T-helper 2 cell treated with Interferon-gamma antibody and Interleukin-4, amounts not matched to agents 5 μg/mL and 100 μg/mL, for 36 hours (primary cell): ENCODE results near the gene LRRFIP1.
A peak's percentile ranks its signal among the peaks of the same experiment; 100 is the strongest.

Source experiments
- DNase-seq: peaks from one replicate; pipeline ENCODE4 v3.0.0; 2021; ENCODE audit warnings: low spot score
- H3K27ac Mint-ChIP-seq: one replicate; pipeline ENCODE4 v1.8.0; 2021; ENCODE audit warnings: mild to moderate bottlenecking, mixed read lengths
- H3K27me3 Mint-ChIP-seq: one replicate; pipeline ENCODE4 v1.8.0; 2021; ENCODE audit warnings: low read depth, mixed read lengths
- H3K36me3 Mint-ChIP-seq: one replicate; pipeline ENCODE4 v1.8.0; 2021; ENCODE audit warnings: low read depth, mixed read lengths
- H3K4me1 Mint-ChIP-seq: one replicate; pipeline ENCODE4 v1.8.0; 2021; ENCODE audit warnings: low read depth, mixed read lengths
- H3K4me3 Mint-ChIP-seq: one replicate; pipeline ENCODE4 v1.8.0; 2022; ENCODE audit warnings: mild to moderate bottlenecking, moderate library complexity, mixed read lengths
- H3K9me3 Mint-ChIP-seq: one replicate; pipeline ENCODE4 v1.8.0; 2021; ENCODE audit warnings: mixed read lengths

The LRRFIP1 gene

GRCh38 chr2:237706257-237706656 is 78.9 kb downstream of the LRRFIP1 start:
- no peak overlapping the region for H3K4me3 Mint-ChIP-seq
- DNase-seq: no peak
- peaks cover 37% of the 10 kb centered on the region for H3K36me3 Mint-ChIP-seq
- H3K27ac Mint-ChIP-seq: peak overlapping the region; percentile 43
- H3K4me1 Mint-ChIP-seq: peaks cover 56% of the 10 kb centered on the region
- H3K27me3 Mint-ChIP-seq: no peaks in the 10 kb centered on the region
- no peaks in the 10 kb centered on the region for H3K9me3 Mint-ChIP-seq

GRCh38 chr2:237708065-237708398 is 80.6 kb downstream of the LRRFIP1 start:
- no peaks in the 10 kb centered on the region for H3K27me3 Mint-ChIP-seq
- H3K4me1 Mint-ChIP-seq: peaks cover 43% of the 10 kb centered on the region
- DNase-seq: no peak
- no peaks in the 10 kb centered on the region for H3K9me3 Mint-ChIP-seq
- peaks cover 46% of the 10 kb centered on the region for H3K36me3 Mint-ChIP-seq
- no peak overlapping the region for H3K4me3 Mint-ChIP-seq
- no peak overlapping the region for H3K27ac Mint-ChIP-seq

DNA sequence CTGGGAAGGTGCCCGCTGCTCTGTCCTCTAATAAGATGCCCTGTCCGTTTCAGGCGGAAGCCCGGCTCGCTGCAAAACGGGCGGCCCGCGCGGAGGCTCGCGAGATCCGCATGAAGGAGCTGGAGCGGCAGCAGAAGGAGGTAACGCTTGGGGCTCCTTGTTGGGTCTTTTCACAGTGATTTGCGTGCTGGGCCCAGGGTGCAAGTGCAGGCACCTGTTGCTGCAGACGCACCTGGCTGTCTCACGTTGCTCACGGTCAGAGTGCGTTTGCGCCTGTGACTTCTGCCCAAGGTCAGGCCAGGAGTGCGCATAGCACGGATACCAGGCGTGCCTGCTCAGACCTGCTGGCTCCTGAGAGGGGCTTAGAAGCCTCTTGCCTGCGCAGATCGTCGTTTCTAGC is 81.1 kb downstream of the LRRFIP1 start:
- H3K27ac Mint-ChIP-seq: no peak overlapping the region
- no peak overlapping the region for H3K4me3 Mint-ChIP-seq
- peaks cover 47% of the 10 kb centered on the region for H3K36me3 Mint-ChIP-seq
- no peaks in the 10 kb centered on the region for H3K27me3 Mint-ChIP-seq
- no peak for DNase-seq
- no peaks in the 10 kb centered on the region for H3K9me3 Mint-ChIP-seq
- H3K4me1 Mint-ChIP-seq: peaks cover 43% of the 10 kb centered on the region

DNA sequence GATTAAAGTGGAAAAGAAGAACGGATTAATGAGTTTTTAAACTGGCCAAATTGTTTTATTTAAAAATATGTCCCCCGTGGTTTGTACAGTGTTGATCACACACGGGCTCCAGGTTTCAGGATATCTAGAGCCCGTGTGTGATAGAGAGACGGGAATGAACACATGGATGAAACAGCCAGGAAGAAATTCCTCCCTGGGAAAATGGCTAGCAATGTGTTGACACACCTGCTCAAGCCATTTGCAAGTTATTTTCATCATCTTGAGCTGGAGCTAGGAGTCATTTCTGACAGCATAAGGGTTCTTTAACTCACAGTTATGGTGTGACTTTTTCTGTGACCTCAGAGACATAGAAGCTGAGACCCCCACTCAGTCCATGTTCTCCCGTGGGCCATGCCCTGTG is 81.6 kb downstream of the LRRFIP1 start:
- H3K27me3 Mint-ChIP-seq: no peaks in the 10 kb centered on the region
- H3K36me3 Mint-ChIP-seq: peaks cover 44% of the 10 kb centered on the region
- peaks cover 39% of the 10 kb centered on the region for H3K4me1 Mint-ChIP-seq
- no peak for DNase-seq
- H3K4me3 Mint-ChIP-seq: no peak overlapping the region
- no peaks in the 10 kb centered on the region for H3K9me3 Mint-ChIP-seq
- no peak overlapping the region for H3K27ac Mint-ChIP-seq

DNA sequence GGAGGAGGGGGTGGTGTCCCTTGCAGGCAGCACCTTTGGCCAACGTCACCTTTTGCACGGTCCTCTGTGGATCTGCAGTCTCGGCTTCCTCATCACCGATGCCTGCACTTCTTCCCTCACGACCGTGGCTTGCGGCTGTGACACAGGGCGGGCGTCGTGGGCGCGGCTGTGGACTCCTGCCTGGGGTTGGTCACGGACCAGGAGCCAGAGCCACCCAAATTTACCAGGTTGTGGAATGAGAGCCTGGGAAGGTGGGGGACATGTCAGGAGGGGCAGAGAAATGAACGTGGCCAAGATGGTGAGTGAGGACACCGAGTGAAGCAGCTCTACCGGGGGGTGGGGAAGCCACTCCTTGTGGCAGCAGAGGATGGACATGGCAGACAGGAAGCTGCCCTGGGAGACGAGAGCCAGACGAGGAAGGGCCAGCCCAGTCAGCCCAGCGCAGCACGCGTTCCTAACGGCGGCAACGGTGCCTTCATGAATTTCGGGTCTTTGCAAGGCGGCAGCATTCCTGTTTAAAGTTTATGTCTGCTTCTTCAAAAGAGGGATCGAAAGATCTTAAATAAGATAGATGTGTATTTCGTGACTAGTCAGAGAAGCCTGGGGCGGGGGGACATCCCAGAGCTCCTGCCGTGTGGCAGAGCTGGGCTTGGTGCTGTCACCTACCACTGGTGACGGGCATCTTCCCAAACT is 84.2 kb downstream of the LRRFIP1 start:
- Mint-ChIP-seq H3K4me3 (no peak overlapping the region), H3K4me1 (peaks cover 37% of the 10 kb centered on the region), H3K27ac (no peak overlapping the region), H3K36me3 (peaks cover 33% of the 10 kb centered on the region), H3K9me3 (no peaks in the 10 kb centered on the region), H3K27me3 (no peaks in the 10 kb centered on the region)
- no peak for DNase-seq

DNA sequence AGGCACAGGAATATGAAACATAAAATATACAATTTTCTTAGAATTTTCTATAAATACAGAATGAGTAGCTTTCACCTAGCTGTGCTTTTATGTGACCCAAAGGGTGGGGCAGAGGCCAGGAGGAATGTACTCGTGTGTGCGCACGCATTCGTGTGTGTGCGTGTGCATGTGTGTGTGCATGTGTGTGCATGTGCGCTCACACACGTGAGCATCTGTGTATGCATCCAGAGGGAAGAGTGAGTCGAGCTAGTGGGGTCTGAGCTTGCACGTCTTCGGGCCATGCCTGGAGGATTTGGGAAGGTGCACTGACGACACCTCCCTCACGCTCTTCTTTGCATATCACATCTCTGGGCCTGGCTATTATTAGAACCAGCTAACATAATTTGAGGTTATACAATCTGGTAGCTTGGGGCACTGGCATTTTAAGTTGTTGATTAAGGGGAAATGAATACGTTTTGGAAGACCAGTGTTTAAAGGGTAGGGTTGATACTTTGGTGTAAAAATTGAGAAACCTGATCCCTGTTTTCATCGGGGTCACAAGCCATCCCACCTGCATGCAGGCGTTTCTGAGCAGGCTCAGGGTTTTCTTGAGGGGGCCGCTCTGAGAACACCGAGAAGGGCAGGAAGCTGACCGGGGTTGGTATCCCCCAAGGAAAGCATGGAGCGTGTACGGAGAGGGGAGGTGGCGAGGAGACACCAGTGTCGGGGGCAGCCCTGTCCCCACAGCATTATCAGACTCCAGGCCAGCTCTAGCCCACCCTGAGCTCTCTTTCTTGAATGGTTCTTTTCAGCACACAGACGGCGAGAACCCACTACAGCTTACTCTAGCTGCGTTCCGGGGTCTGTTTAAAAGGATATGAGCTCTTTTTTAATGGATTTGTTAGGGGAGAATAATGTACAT is 85.3 kb downstream of the LRRFIP1 start:
- Mint-ChIP-seq H3K4me3 (no peak overlapping the region), H3K9me3 (no peaks in the 10 kb centered on the region), H3K4me1 (peaks cover 27% of the 10 kb centered on the region), H3K27me3 (no peaks in the 10 kb centered on the region), H3K36me3 (peaks cover 34% of the 10 kb centered on the region), H3K27ac (no peak overlapping the region)
- DNase-seq: no peak

- Mint-ChIP-seq H3K27ac (no peak overlapping the region), H3K36me3 (peaks cover 23% of the 10 kb centered on the region), H3K4me1 (peaks cover 32% of the 10 kb centered on the region), H3K27me3 (no peaks in the 10 kb centered on the region), H3K9me3 (no peaks in the 10 kb centered on the region), H3K4me3 (no peak overlapping the region)
- no peak for DNase-seq
These were observed 87.5 kb downstream of the LRRFIP1 start for GRCh38 chr2:237714690-237715458.

DNA sequence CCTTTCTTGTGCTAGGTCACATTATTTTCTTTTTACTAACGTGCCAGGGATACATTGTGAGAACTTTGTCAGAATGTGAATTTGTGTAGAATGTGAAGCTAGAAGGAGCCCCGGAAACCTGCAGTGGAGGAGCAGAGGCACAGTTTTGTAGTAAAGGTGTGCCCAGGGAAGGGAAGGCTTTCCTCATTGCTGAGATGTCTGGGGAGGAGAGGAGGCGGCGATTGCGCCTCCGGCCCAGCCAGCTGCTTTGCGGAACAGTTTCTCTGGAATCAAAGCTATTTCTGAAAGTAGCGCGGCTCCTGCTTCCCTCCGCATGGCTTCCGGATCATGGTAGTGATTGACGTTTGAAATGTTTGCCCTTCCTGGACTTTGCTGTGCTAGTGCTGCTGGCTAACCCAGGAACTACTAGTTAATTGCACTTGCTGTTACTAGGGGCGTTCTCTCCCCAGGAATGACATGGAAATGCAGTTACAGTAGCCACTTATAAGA is 88.1 kb downstream of the LRRFIP1 start:
- Mint-ChIP-seq H3K27me3 (no peaks in the 10 kb centered on the region), H3K27ac (no peak overlapping the region), H3K4me3 (no peak overlapping the region), H3K9me3 (no peaks in the 10 kb centered on the region), H3K36me3 (peaks cover 23% of the 10 kb centered on the region), H3K4me1 (peaks cover 32% of the 10 kb centered on the region)
- no peak for DNase-seq

DNA sequence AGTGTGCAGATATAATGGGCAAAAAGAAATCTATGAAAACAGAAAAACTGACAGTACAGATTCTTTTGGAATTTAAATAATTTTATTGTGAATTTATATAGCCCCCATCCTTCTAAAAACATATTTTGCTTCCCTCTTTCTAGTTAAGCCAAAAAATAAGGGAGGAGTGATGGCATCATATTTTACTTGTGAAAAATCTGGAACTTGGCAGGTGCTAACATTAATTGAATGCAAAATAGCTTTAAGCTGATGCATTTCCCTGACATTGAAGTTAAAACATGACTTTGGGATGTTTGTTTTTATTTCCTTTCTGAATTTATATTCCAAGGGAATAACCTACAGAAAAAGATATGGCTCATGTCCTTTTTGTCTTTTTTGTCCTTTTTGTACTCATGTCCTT is 88.6 kb downstream of the LRRFIP1 start:
- Mint-ChIP-seq H3K27me3 (no peaks in the 10 kb centered on the region), H3K4me3 (no peak overlapping the region), H3K4me1 (peaks cover 32% of the 10 kb centered on the region), H3K36me3 (peaks cover 23% of the 10 kb centered on the region), H3K9me3 (no peaks in the 10 kb centered on the region), H3K27ac (no peak overlapping the region)
- DNase-seq: no peak

DNA sequence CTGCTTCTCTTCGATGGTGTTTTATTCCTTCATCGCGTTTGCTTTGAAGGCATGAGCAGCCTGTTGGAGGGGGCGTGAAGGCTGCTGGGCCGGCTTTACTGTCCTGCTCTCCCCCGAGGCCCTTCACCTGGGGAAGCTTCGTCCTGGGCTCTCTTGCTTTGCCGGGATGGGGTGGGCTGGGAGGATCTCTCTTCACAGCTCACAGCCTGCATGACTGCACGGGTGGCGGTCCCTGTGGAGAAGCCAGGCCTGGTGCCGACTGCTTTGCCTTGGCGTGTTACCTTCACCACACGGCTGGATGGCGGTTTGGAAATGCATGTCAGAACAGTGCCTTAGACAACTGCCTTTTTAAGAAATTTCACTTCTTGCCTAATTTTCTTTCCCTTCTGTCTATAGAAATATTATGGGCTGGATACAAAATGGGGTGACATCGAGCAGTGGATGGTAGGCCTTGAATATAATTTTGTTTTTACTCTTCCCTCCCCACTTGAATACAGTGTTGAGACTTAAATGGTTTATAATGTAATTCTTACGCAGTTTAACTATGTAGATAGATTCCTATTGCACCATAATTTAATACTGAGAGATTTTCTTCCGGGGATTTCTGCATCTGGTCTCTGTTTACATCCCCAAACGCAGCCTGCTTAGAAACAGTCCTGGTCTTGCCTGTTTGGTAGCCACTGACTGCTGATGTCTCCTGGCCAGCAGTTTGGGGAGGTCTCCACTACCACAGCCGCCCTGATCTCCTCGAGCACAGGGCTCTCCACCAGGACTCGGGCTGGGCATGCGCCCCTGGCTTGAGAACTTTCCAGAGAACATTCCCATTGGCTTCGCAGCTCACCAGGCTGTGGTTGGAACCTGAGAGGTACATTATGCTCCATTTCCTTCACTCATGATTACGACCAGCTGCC is 90.2 kb downstream of the LRRFIP1 start:
- H3K4me3 Mint-ChIP-seq: no peak overlapping the region
- peaks cover 37% of the 10 kb centered on the region for H3K4me1 Mint-ChIP-seq
- H3K27ac Mint-ChIP-seq: no peak overlapping the region
- DNase-seq: no peak
- H3K36me3 Mint-ChIP-seq: peaks cover 19% of the 10 kb centered on the region
- no peaks in the 10 kb centered on the region for H3K9me3 Mint-ChIP-seq
- H3K27me3 Mint-ChIP-seq: no peaks in the 10 kb centered on the region

DNA sequence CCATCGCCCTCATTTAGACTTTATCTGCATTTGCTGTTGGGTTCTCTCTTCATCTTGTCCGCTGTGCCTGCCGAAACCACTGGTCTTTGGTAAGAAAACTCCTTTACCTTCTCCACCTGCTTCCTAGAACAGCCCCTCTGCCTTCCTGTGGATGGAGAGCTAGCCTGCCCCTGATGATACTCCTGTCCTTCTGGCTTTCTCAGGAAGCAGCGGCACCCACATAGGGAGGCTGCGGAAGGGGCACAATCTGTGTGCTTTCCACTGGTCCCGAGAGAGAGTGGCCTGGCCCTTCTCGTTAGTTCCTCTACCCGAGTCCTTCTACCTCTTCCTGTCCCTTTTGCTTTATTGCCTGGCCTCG is 90.9 kb downstream of the LRRFIP1 start:
- H3K4me3 Mint-ChIP-seq: no peak overlapping the region
- H3K27ac Mint-ChIP-seq: no peak overlapping the region
- H3K4me1 Mint-ChIP-seq: peaks cover 31% of the 10 kb centered on the region
- peaks cover 15% of the 10 kb centered on the region for H3K36me3 Mint-ChIP-seq
- no peak for DNase-seq
- no peaks in the 10 kb centered on the region for H3K9me3 Mint-ChIP-seq
- no peaks in the 10 kb centered on the region for H3K27me3 Mint-ChIP-seq

DNA sequence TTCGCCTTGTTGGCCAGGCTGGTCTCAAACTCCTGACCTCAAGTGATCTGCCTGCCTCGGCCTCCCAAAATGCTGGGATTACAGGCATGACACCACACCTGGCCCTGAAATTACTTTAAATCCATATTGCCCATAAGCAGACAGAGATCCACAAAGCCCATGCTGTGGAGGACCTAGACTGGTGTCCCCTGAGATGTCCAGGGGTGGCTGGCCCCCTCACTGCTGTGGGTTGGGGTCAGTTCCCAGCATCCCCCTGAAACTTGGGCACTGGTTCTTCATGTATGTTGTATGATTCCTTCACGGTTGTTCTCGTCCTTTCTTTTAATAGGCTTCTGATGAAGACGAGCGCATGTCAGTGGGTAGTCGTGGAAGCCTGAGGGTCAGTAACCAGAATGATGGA is 93.1 kb downstream of the LRRFIP1 start:
- Mint-ChIP-seq H3K36me3 (peaks cover 21% of the 10 kb centered on the region), H3K4me3 (no peak overlapping the region), H3K27me3 (no peaks in the 10 kb centered on the region), H3K9me3 (no peaks in the 10 kb centered on the region), H3K27ac (no peak overlapping the region), H3K4me1 (peaks cover 29% of the 10 kb centered on the region)
- DNase-seq: no peak

DNA sequence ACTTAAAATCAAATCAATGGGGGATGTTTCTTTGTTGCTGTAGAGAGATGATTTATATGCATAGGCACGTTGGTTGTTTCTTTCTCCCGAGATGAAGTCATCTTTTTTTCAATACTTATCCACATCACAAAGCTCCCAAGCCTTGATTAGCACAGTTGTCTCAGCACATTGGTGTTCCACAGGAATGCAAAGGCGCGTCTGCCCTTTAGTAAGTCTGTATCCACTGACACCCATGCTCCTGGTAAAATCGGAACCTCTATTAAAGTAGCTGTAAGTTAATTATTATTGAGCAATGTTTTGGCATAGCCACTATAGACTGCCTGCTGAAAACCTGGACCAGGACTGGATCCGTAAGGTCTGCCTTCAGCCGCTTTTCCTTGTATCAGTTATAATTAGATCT is 93.6 kb downstream of the LRRFIP1 start:
- no peaks in the 10 kb centered on the region for H3K9me3 Mint-ChIP-seq
- no peak overlapping the region for H3K27ac Mint-ChIP-seq
- no peak overlapping the region for H3K4me3 Mint-ChIP-seq
- H3K36me3 Mint-ChIP-seq: peaks cover 23% of the 10 kb centered on the region
- H3K27me3 Mint-ChIP-seq: no peaks in the 10 kb centered on the region
- H3K4me1 Mint-ChIP-seq: peaks cover 26% of the 10 kb centered on the region
- no peak for DNase-seq
